Measurements from ENCODE around the gene SLU7. TPM values are rescaled to one million over a fixed set of nuclear protein-coding genes. Genes with fewer than 3 reads are reported as not detected.

The SLU7 gene
- total and polyA plus RNA-seq, 9 of the 15 experiments (the other 6 are each of a cell fraction or from before 2014, with no cell fraction given): 42.1 to 65.7 (median 54.8) TPM

- ChIA-PET POLR2A (no interaction called here), CTCF (ENCODE audit: low intra/inter-chr PET ratio) (no interaction called here)
- Histone ChIP-seq H3K27ac (ENCODE audit: extremely low read depth, low read depth, low read length) (no peak overlapping the region), H3K9me1 (ENCODE audit: control insufficient read depth, insufficient read depth, low read length) (no peaks in the 10 kb centered on the region), H3K9me3 (replicated peaks; ENCODE audit: control insufficient read depth, insufficient read depth, low read depth, low read length) (no peaks in the 10 kb centered on the region), H3K4me1 (replicated peaks in 1 of 2; ENCODE audit: control insufficient read depth in 2 of 2, insufficient read depth in 2 of 2, low read length in 2 of 2) (peaks cover 0 to 4% of the 10 kb centered on the region in 2 experiments; a peak in 1 of 5 replicates), H3K9ac (ENCODE audit: insufficient read depth in 1 of 2, low read depth in 2 of 2, low read length in 2 of 2) (no peak overlapping the region), H2AFZ (ENCODE audit: low read depth, low read length) (no peak overlapping the region), H3K4me2 (ENCODE audit: insufficient read depth, low read length) (no peak overlapping the region), H3K27me3 (ENCODE audit: control insufficient read depth in 2 of 2, insufficient read depth in 2 of 2, low read length in 2 of 2) (peaks cover 7 to 10% of the 10 kb centered on the region in 2 experiments; a peak in 4 of 5 replicates), H4K20me1 (replicated peaks; ENCODE audit: control insufficient read depth, insufficient read depth, low read length) (no peaks in the 10 kb centered on the region), H3K79me2 (ENCODE audit: control insufficient read depth, insufficient read depth, low read length) (no peaks in the 10 kb centered on the region), H3K36me3 (ENCODE audit: control insufficient read depth, insufficient read depth, low read length) (no peaks in the 10 kb centered on the region), H3K4me3 (no peak overlapping the region)
- no peak for FAIRE-seq
- TF ChIP-seq SREBF1 (IDR thresholded peaks at IDR 0.05; ENCODE audit: borderline replicate concordance, low read depth, low read length) (no peak), RBM14 (IDR thresholded peaks at IDR 0.05; ENCODE audit: borderline replicate concordance, insufficient read depth, low read depth, low read length) (no peak), HNRNPK (IDR thresholded peaks at IDR 0.05; ENCODE audit: low read depth, low read length, poor library complexity, severe bottlenecking) (no peak), KLF16 (IDR thresholded peaks at IDR 0.05) (no peak), FOXP4 (CRISPR knock-in tag; IDR thresholded peaks at IDR 0.05; ENCODE audit: borderline replicate concordance) (no peak), NCOA6 (IDR thresholded peaks at IDR 0.05) (no peak), MBD1 (CRISPR knock-in tag; IDR thresholded peaks at IDR 0.05) (no peak), HMGXB4 (CRISPR knock-in tag; IDR thresholded peaks at IDR 0.05) (no peak), ZKSCAN8 (CRISPR knock-in tag; IDR thresholded peaks at IDR 0.05) (no peak)
- in situ Hi-C loops (cut with MboI) (no loop called here), intact Hi-C loops (cut with micrococcal nuclease) (no loop called here)
- no peak for DNase-seq (ENCODE audit: extremely low read depth in 1 of 4, low spot score in 3 of 4)
- no peak for ATAC-seq
- no TSS peak for BruUV-seq (replicated peaks)
- 2% methylated on average over 5 of the region's 5 CpGs for WGBS (ENCODE audit: insufficient coverage, low coverage, missing lambda C conversion rate)
Measured at GRCh38 chr5:160466116-160466515, 47.2 kb upstream of the SLU7 start.
